DMS53 treated with DMSO at 0.1 percent for 48 hours (cell line): Measurements from ENCODE around the gene RPS6KA1.
"Not testable (repeated sequence)": the region's sequence is repeated elsewhere in the genome, so short reads cannot be mapped to it uniquely, and the experiment has no call there.

ENCODE experiments used
- DNase-seq: peaks from one replicate; lab custom pipeline; 2025; ENCODE audit not compliant: unreplicated experiment; lab: John Stamatoyannopoulos, UW

The RPS6KA1 gene

DNA sequence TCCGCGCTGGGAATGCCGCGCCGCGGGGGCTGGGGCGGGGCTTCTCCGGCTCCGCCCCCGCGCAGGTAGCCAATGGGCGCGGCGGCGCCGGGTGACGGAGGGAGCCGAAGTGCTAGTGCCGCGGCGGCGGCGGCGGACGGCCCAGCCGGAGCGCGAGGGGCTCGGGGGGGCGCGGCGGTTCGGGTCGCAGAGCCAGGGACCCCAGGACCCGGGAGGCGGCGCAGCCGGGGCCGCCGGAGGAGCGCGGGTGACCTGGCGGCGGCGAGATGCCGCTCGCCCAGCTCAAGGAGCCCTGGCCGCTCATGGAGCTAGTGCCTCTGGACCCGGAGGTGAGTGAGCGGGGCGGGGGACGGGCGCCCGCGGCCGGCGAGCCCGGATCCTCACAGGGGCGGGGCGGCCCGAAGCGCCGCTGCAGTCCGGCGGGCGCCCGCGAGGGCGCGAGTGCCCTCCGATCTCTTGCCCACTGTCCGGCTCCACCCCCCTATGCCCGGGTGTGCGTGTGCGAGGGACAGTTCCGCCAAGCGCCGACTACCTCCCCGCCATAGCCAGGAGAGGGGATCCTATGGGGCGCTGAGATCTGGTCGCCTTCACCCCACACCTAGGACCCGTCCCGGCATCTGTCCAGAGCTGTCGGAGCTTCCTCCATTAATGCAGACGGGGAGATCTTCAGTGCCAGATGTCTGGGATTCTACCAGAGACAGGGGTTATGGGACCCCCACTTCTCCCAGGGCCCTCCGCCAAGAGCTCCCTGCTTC is at the start of gene RPS6KA1:
Gene RPS6KA1, plus strand, starts transcription at position 107 of the 755 bp plus-strand sequence. Its CDS starts 160 bp downstream, at position 267.
- DNase-seq, result peak; percentile 49

GRCh38 chr1:26482921-26483320 is 46.6 kb upstream of the RPS6KA1 start:
- DNase-seq, result no peak

- DNase-seq, result no peak
These were observed 45.6 kb upstream of the RPS6KA1 start for GRCh38 chr1:26483980-26484379.

- no peak for DNase-seq
These were observed 39.4 kb upstream of the RPS6KA1 start for GRCh38 chr1:26490155-26490554.

DNA sequence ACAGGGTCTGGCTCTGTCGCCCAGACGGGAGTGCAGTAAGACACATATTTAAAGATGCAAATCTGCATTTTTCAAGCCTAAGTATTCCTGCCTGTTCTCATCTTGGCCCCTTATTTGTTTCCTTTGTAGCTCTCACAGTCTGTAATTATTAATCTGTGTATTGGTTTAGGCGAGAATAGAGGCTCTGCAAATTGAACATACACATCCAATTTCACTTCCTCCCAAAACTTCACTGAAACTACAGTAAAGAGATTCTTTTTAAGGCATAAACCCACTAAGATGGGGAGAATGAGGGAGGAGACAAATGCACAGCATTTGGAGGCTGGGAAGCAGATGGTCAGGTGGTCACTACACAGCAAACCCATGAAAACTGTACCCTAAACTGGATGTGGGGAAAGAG is 36.3 kb upstream of the RPS6KA1 start:
- DNase-seq, result no peak

GRCh38 chr1:26493938-26494337 is 35.6 kb upstream of the RPS6KA1 start:
- no peak for DNase-seq

- DNase-seq, result no peak
These were observed 32.7 kb upstream of the RPS6KA1 start for GRCh38 chr1:26496861-26497260.

- no peak for DNase-seq
These were observed 30.7 kb upstream of the RPS6KA1 start for GRCh38 chr1:26498894-26499293.

DNA sequence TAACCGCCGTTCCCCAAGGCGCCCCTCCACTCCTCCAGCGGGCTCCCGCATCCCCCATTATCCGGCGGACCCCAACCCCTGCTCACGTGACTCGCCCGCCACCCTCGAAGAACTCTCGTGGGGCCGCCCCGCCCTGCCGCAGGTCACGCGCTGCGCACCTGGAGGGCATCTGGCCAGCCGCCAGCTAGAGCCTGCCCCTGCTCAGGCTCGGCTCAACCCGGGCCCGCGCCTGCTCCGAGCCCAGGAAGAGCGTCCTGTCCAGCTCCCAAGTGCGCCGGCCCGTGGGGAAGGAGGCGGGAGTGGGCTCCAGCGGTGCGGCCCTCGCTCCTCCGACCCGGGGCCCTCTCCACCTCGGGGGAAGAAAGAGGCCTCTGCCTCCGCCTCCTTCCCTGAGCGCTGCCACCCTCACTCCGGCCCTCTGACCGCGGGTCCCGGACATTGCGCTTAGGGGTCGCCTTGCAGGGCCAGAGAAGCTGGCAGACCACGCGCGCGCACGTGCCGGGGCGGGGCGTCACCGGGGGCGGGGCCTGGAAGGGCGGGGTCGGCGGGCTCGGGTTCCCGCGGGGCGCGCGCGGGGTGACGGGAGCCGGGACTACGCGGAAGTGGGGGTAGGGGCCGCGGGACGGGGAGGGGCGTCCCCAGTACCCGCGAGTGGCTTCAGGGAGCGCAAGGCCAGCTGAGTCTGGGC is 28.9 kb upstream of the RPS6KA1 start:
- peak; percentile 82 for DNase-seq

DNA sequence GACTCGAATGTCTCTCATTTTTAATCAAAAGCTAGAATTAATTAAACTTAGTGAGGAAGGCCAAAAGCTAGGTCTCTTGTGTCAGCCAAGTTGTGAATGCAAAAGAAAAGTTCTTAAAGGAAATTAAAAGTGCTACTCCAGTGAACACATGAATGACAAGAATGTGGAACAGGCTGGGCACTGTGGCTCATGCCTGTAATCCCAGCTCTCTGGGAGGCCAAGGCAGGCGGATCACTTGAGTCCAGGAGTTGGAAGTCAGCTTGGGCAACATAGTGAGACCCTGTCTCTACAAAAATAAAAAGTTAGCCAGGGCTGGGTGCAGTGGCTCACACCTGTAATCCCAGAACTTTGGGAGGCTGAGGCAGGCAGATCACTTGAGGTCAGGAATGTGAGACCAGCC is 18.9 kb upstream of the RPS6KA1 start:
- DNase-seq, result not testable (repeated sequence)

DNA sequence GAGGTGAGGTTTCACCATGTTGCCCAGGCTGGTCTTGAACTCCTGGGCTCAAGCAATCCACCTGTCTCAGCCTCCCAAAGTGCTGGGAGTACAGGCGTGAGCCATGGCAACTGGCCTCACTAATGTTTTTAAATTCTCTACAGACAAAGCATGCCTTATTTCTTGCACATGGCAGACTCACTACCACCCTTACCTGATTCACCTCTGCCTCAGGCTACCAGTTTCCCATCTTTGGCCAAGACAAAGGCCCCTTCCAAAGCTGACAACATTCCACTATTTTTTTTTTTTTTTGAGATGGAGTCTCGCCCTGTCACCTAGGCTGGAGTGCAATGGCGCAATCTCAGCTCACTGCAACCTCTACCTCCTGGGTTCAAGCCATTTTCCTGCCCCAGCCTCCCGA is 13.7 kb upstream of the RPS6KA1 start:
- not testable (repeated sequence) for DNase-seq

- no peak for DNase-seq
These were observed 12.4 kb upstream of the RPS6KA1 start for GRCh38 chr1:26516987-26517765.

DNA sequence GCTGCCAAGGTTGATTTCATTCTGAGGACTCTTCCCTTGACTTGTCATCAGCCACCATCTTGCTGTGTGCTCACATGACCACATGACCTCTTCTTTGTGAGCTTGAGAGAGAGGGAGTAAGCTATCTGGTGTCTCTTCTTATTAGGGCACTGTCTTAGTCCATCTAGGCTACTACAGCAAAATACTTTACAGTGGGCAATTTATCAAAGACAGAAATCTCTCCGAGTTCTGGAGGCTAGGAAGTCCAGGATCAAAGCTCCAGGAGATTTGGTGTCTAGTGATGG is 11.9 kb upstream of the RPS6KA1 start:
- DNase-seq, result no peak

DNA sequence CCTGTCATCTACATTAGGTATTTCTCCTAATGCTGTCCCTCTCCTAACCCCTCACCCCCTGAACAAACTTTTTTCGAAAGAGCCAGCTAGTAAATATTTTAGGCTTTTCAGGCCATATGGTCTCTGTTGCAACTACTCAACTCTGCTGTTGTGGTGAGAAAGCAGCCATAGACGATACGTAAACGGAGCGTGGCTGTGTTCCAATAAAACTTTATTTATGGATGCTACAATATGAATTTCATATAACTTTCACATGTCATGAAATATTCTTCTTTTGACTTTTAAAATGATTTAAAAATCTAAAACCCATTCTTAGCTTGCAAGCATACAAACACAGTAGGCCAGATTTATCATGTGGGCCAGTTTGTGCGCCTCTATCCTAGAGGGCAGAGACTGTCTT is 11.2 kb upstream of the RPS6KA1 start:
- DNase-seq, result no peak

DNA sequence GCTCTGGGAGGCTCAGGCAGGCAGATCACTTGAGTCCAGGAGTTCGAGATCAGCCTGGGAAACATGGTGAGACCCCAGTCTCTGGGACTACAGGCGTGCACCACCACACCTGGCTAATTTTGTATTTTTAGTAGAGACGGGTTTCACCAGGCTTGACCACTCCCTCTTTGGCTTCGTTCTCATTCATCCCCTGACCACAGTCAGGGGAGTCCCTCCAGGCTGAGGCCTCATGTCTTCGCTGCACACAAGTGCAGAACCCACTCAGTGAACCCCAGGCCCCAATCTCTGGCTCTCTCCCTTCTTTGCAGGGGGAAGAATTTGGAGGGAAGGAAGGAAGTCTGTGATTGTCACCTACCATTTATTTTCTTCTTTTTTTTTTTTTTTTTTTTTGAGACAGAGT is 9.2 kb upstream of the RPS6KA1 start:
- no peak for DNase-seq

GRCh38 chr1:26521669-26522030 is 7.9 kb upstream of the RPS6KA1 start:
- DNase-seq, result no peak

- DNase-seq, result no peak
These were observed 7.5 kb upstream of the RPS6KA1 start for GRCh38 chr1:26522073-26522472.

GRCh38 chr1:26524181-26524580 is 5.4 kb upstream of the RPS6KA1 start:
- no peak for DNase-seq

DNA sequence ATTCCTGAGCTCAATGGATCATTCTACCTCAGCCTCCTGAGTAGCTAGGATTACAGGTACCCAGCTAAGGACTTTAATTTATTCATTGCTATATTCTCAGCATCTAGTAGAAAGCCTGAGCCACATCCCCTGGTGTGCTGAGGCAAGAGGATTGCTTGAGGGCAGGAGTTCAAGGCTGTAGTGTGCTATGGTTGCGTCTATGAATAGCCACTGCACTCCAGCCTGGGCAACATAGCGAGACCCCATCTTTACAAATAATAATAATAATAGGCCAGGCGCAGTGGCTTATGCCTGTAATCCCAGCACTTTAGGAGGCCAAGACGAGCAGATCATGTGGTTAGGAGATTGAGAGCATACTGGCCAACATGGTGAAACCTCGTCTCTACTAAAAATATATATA is 3.3 kb upstream of the RPS6KA1 start:
- DNase-seq, result no peak

DNA sequence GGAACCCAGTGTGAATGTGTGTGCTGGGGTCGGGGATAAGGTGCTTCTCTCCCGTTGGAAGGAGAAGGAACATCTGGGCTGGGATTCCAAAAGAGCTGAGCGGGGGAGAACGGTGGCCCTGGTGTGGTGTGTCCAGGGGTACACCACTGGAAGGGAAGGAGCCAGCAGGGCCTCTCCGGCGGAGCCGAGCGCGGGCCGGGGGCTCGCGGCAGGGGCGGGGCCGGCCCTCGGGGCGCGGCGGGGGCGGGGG is 231 bp upstream of the RPS6KA1 start:
- DNase-seq, result no peak

DNA sequence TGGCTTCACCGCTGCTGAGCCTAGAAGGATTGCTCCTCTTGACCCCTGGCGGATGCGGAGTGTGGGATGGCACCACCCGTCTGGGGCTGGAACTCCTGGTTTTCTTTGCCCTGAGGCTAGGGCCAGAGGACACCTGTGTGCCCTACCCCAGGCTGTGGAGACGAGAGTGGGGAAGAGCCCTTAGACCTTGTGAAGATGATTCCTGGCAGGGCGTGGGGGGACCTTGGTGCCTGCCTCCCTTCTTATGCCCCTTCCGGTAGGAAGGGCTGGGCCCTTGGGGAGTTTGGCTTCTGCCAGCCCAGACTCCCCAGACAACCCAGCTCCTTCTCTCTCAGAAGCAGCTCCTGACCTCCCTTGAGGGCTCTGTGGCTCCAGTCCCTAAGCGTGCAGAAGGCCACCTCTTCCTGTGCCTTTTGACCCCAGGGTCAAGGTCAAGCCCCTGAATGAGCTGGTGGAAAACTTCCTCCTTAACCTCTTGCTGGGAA is 891 bp downstream of the RPS6KA1 start:
- no peak for DNase-seq

DNA sequence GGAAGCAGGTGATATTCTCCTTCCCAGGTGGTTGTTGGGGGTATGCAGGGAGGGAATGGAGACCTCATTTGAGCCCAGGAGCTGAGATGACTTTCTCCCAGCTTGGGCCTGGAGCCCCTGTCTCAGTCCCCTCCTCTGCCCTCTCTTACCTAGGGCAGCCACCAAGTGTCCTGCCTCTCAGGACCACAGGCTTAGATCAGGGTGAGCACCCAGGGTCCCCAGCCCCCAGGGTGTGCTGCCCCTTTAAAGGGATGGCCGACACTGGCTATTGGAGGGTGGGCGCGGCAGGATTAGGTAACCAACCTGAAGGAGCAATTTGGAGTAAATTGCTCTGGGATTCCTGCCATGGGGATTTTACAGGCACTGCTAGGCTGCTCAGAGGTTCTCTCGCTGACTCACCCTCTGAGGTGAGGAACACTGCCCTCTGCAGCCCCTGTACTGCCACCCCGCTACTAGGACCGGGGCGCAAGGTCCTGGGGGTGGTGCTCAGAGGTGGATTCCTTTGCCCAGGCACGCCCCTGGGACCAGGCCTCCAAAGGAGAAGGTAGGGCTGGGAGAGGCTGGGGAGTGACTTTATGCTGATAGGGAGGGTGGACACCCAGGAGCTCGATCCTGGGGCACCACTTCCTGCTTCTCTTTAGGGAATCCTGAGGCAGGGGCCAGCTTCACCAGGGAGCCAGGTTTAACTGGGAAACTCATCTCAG is 1.5 kb downstream of the RPS6KA1 start:
- DNase-seq, result no peak
